ENCODE data around the gene ITPRID1.

Gene ITPRID1

DNA sequence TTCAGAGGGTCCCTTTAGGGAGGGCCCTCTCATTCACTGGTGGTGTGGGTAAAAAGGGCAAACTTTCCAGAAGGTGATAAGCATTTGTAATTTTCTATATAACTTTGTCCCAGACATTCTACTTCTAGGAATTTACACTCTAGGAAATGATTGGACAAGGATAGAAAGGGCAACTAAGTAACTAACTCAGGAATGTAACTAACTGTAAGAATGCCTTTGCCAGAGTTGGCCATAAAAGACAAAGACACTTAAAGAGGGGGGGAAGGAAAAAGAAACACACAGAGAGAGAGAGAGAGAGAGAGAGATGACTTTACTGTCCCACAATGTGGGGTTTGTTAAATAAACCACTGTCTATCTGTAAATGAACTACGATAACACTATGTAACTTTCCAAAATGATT, 38.5 kb upstream of the ITPRID1 start:
- Histone ChIP-seq H3K4me1 (ENCODE audit: control insufficient read depth, insufficient read depth, low read length) (no peaks in the 10 kb centered on the region), H3K9me3 (ENCODE audit: control insufficient read depth, insufficient read depth, low read depth, low read length) (no peaks in the 10 kb centered on the region), H3K27ac (ENCODE audit: extremely low read depth, low read depth, low read length) (no peak overlapping the region), H3K4me3 (ENCODE audit: low read depth, low read length) (no peak overlapping the region), H3K36me3 (ENCODE audit: control insufficient read depth in 2 of 2, insufficient read depth in 1 of 2, low read length in 2 of 2) (no peaks in the 10 kb centered on the region)
- ChIA-PET POLR2A (no interaction called here), CTCF (interaction anchor here (1.5 kb wide), 1 partner anchor 13 kb away, joined by 6 read pairs; no protein-coding TSS in a partner anchor)
- TF ChIP-seq TRIM28 (IDR thresholded peaks at IDR 0.05; ENCODE audit: borderline replicate concordance, low read length) = no peak
- no peak for TF ChIP-seq ZFHX2 (tag by site-specific recombination; conservative IDR thresholded peaks at IDR 0.05)
- TF ChIP-seq ZNF114 (tag by site-specific recombination; IDR thresholded peaks at IDR 0.05) = no peak
- TF ChIP-seq, protein P1, sequence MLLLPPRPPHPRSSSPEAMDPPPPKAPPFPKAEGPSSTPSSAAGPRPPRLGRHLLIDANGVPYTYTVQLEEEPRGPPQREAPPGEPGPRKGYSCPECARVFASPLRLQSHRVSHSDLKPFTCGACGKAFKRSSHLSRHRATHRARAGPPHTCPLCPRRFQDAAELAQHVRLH (tag by site-specific recombination; IDR thresholded peaks at IDR 0.05) = no peak
- TF ChIP-seq ZNF776 (tag by site-specific recombination; IDR thresholded peaks at IDR 0.05; ENCODE audit: borderline replicate concordance) = no peak
- TF ChIP-seq, protein P2, sequence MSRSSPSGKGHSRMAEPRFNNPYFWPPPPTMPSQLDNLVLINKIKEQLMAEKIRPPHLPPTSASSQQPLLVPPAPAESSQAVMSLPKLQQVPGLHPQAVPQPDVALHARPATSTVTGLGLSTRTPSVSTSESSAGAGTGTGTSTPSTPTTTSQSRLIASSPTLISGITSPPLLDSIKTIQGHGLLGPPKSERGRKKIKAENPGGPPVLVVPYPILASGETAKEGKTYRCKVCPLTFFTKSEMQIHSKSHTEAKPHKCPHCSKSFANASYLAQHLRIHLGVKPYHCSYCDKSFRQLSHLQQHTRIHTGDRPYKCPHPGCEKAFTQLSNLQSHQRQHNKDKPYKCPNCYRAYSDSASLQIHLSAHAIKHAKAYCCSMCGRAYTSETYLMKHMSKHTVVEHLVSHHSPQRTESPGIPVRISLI (tag by site-specific recombination; IDR thresholded peaks at IDR 0.05) = no peak
- TF ChIP-seq ZNF645 (tag by site-specific recombination; IDR thresholded peaks at IDR 0.05) = no peak
- TF ChIP-seq ZNF561 (tag by site-specific recombination; IDR thresholded peaks at IDR 0.05; ENCODE audit: borderline replicate concordance) = no peak
- TF ChIP-seq ZNF518A (tag by site-specific recombination; conservative IDR thresholded peaks at IDR 0.05; ENCODE audit: low read depth) = no peak
- no peak for TF ChIP-seq ZNF354C (tag by site-specific recombination; IDR thresholded peaks at IDR 0.05; ENCODE audit: borderline replicate concordance, low read depth)
- no peak for TF ChIP-seq KLF7 (tag by site-specific recombination; IDR thresholded peaks at IDR 0.05; ENCODE audit: borderline replicate concordance)
- no peak for TF ChIP-seq ZNF555 (tag by site-specific recombination; conservative IDR thresholded peaks at IDR 0.05)
- no peak for TF ChIP-seq OVOL3 (tag by site-specific recombination; IDR thresholded peaks at IDR 0.05)
- no peak for TF ChIP-seq ZNF785 (tag by site-specific recombination; IDR thresholded peaks at IDR 0.05)
- TF ChIP-seq ZNF202 (tag by site-specific recombination; IDR thresholded peaks at IDR 0.05; ENCODE audit: borderline replicate concordance) = no peak
- no peak for TF ChIP-seq ZNF621 (tag by site-specific recombination; IDR thresholded peaks at IDR 0.05)
- TF ChIP-seq ZNF624 (tag by site-specific recombination; IDR thresholded peaks at IDR 0.05) = no peak
- no peak for TF ChIP-seq ZNF350 (tag by site-specific recombination; IDR thresholded peaks at IDR 0.05)
- no peak for TF ChIP-seq ZBTB20 (tag by site-specific recombination; IDR thresholded peaks at IDR 0.05)

Data from HEK293 (cell line).